ENCODE measurements around the gene FAM149A.
A peak's percentile ranks its signal among the peaks of the same experiment; 100 is the strongest.

Gene FAM149A

DNA sequence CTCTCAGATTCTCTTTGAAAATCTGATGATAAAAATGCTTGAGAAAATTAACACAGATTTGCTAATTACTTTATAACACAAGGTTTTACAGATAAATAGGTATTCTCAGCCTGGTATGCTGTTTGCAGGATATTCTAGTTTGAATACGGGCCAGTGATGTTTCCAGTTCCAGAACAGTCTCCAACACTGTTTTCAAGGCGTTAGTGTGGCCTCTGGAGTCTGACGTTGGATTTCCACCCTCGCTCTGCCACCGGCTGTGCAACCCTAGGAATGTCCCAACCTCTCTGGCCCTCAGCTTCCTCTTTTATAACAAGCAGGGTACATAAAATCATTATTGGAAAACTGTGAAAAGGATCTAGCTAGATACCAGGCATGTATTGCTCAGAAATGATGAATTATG, 63.1 kb downstream of the FAM149A start:
- Histone ChIP-seq H3K4me1 (ENCODE audit: low read length) (peaks cover 12% of the 10 kb centered on the region), H2AFZ (ENCODE audit: low read length) (no peak overlapping the region), H3K9me3 (replicated peaks; ENCODE audit: insufficient read depth, low read length) (no peaks in the 10 kb centered on the region), H3K4me2 (ENCODE audit: low read depth, low read length) (no peak overlapping the region), H3K9ac (ENCODE audit: low read length) (no peak overlapping the region), H3K4me3 (ENCODE audit: low read length) (no peak overlapping the region), H3K9me2 (replicated peaks; ENCODE audit: insufficient read depth, low read length) (no peaks in the 10 kb centered on the region), H3K27me3 (replicated peaks; ENCODE audit: insufficient read depth, low read length) (no peaks in the 10 kb centered on the region), H3F3A (ENCODE audit: insufficient read depth, low read length) (peaks cover 10% of the 10 kb centered on the region), H3K79me2 (ENCODE audit: low read length) (no peaks in the 10 kb centered on the region), H3K36me3 (replicated peaks; ENCODE audit: insufficient read depth, low read length) (no peaks in the 10 kb centered on the region), H4K20me1 (ENCODE audit: insufficient read depth, low read length) (no peaks in the 10 kb centered on the region), H3K27ac (ENCODE audit: low read length) (peak overlapping the region; percentile 29; the same call in 1 of the 2 replicates)
- DNase-seq, result no peak
- TF ChIP-seq EZH2phosphoT487 (IDR thresholded peaks at IDR 0.05; ENCODE audit: low read length), result no peak

DNA sequence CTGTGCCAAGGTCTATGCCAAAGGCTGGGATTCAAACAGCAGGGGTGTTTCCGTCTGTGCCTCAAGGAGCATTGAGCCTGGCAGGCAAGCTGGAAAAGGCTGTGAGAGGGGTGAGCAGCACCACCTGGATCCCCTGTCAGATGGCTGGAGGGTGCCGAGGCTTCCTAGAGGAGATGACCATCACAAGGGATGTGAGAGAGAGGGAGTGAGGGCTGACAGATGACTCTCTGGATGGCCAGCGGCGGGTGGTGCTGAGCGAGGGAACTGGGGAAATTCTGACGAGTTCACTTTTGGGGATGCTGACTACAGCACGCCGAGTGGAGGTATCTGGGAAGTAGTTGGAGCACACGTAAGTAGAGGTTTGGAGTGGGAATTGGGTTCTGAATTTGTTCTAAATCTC, 64.2 kb downstream of the FAM149A start:
- Histone ChIP-seq H3K4me1 (ENCODE audit: low read length) (peaks cover 12% of the 10 kb centered on the region), H3K27me3 (replicated peaks; ENCODE audit: insufficient read depth, low read length) (no peaks in the 10 kb centered on the region), H3K9me2 (replicated peaks; ENCODE audit: insufficient read depth, low read length) (no peaks in the 10 kb centered on the region), H3K9ac (ENCODE audit: low read length) (no peak overlapping the region), H3F3A (ENCODE audit: insufficient read depth, low read length) (peaks cover 10% of the 10 kb centered on the region), H3K4me3 (ENCODE audit: low read length) (no peak overlapping the region), H3K27ac (ENCODE audit: low read length) (no peak overlapping the region), H3K9me3 (replicated peaks; ENCODE audit: insufficient read depth, low read length) (no peaks in the 10 kb centered on the region), H4K20me1 (ENCODE audit: insufficient read depth, low read length) (no peaks in the 10 kb centered on the region), H3K4me2 (ENCODE audit: low read depth, low read length) (no peak overlapping the region), H3K79me2 (ENCODE audit: low read length) (no peaks in the 10 kb centered on the region), H2AFZ (ENCODE audit: low read length) (no peak overlapping the region), H3K36me3 (replicated peaks; ENCODE audit: insufficient read depth, low read length) (no peaks in the 10 kb centered on the region)
- TF ChIP-seq CTCF (IDR thresholded peaks at IDR 0.05; ENCODE audit: low read length) (no peak), EZH2 (optimal IDR thresholded peaks at IDR 0.05; ENCODE audit: low read depth, low read length) (no peak), EZH2phosphoT487 (IDR thresholded peaks at IDR 0.05; ENCODE audit: low read length) (no peak)
- DNase-seq, result no peak

DNA sequence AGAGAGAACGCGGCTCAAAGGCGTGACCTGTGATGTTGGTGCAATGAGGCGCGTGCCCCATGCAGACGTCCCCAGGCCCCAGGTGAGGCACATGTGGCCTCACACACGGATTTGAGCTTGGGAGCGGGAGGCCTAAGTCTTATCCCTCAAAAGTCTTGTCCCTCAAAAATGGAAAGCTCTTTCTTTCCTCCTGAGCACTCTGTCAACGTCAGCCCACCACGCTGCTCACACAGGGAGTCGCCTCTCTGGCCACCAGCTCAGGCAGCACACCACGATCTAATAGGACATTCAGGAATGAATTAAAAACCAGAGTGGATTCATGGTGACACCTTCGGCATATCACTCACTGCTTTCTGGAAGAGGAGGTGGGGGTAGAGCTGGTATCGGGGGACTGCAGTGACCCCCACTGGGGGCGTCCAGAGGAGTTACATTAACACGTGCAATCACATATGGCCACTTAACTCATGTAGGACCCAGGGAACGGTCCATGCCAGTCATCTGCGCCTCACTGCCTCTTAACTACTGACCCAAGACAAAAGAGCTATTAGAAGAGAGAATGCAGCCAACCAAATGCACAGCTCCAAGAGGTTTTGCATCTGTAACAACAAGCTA, 64.9 kb downstream of the FAM149A start:
- peaks cover 10% of the 10 kb centered on the region for H3F3A ChIP-seq (ENCODE audit: insufficient read depth, low read length)
- no peaks in the 10 kb centered on the region for H3K27me3 ChIP-seq (replicated peaks; ENCODE audit: insufficient read depth, low read length)
- no peaks in the 10 kb centered on the region for H3K79me2 ChIP-seq (ENCODE audit: low read length)
- no peaks in the 10 kb centered on the region for H3K9me2 ChIP-seq (replicated peaks; ENCODE audit: insufficient read depth, low read length)
- H3K4me3 ChIP-seq (ENCODE audit: low read length), result no peak overlapping the region
- no peak overlapping the region for H3K4me2 ChIP-seq (ENCODE audit: low read depth, low read length)
- no peak for DNase-seq
- no peak overlapping the region for H2AFZ ChIP-seq (ENCODE audit: low read length)
- H3K9me3 ChIP-seq (replicated peaks; ENCODE audit: insufficient read depth, low read length), result no peaks in the 10 kb centered on the region
- H3K9ac ChIP-seq (ENCODE audit: low read length), result no peak overlapping the region
- no peak for TF ChIP-seq CTCF (IDR thresholded peaks at IDR 0.05; ENCODE audit: low read length)
- TF ChIP-seq EZH2phosphoT487 (IDR thresholded peaks at IDR 0.05; ENCODE audit: low read length), result no peak
- no peak for TF ChIP-seq EZH2 (optimal IDR thresholded peaks at IDR 0.05; ENCODE audit: low read depth, low read length)
- H4K20me1 ChIP-seq (ENCODE audit: insufficient read depth, low read length), result no peaks in the 10 kb centered on the region
- H3K27ac ChIP-seq (ENCODE audit: low read length), result no peak overlapping the region
- no peaks in the 10 kb centered on the region for H3K36me3 ChIP-seq (replicated peaks; ENCODE audit: insufficient read depth, low read length)
- peaks cover 12% of the 10 kb centered on the region for H3K4me1 ChIP-seq (ENCODE audit: low read length)
